ENCODE results near the gene SSNA1.

DNA sequence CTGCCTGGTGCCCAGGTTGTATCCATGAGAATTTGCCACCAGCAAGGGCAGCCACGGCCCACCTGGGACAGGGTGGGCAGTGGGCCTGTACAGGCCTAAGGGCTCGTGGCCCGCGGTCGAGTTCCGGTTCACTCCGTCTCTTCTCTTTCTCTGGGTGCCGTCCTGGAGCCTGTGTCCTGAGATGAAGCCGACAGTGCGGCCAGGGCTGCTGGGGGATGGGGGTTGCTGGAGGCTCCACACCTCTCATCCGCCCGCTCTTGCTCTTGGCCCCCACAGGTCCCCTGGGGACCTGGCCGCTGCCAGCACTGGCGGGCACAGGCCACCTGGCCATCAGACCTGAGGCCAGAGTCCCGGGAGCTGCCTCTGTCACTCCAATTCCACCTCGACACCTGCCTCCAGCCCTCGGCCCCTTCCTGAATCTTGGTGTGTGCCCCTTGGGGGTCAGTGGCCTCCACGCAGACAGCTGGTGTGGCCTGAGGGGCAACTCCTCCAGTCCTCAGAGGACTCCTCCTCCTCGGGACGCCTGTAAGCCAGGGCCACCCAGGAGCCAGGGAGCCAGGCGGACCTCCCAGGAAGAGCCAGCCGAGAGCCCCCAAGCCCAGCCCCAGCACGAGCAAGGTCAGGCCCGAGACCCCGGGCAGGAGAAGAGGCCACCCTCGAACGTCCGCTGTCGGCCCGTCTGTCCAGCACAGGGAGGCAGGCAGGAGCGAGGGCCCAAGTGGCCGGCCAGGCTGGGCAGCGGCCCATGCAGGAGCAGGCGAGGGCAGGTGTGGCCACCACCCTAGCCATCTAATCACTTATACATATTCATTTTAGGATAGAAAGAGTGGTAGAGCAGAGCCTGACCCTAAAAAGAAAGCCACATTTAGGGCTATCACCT lies 23.9 kb upstream of the SSNA1 start:
- TF ChIP-seq, protein P1, sequence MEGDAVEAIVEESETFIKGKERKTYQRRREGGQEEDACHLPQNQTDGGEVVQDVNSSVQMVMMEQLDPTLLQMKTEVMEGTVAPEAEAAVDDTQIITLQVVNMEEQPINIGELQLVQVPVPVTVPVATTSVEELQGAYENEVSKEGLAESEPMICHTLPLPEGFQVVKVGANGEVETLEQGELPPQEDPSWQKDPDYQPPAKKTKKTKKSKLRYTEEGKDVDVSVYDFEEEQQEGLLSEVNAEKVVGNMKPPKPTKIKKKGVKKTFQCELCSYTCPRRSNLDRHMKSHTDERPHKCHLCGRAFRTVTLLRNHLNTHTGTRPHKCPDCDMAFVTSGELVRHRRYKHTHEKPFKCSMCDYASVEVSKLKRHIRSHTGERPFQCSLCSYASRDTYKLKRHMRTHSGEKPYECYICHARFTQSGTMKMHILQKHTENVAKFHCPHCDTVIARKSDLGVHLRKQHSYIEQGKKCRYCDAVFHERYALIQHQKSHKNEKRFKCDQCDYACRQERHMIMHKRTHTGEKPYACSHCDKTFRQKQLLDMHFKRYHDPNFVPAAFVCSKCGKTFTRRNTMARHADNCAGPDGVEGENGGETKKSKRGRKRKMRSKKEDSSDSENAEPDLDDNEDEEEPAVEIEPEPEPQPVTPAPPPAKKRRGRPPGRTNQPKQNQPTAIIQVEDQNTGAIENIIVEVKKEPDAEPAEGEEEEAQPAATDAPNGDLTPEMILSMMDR (IDR thresholded peaks at IDR 0.05) = no peak
- no peak for TF ChIP-seq EP300 (IDR thresholded peaks at IDR 0.05)
